ENCODE results near the gene CHTF18.
"Not testable (repeated sequence)": the region's sequence is repeated elsewhere in the genome, so short reads cannot be mapped to it uniquely, and the experiment has no call there.

Gene CHTF18

DNA sequence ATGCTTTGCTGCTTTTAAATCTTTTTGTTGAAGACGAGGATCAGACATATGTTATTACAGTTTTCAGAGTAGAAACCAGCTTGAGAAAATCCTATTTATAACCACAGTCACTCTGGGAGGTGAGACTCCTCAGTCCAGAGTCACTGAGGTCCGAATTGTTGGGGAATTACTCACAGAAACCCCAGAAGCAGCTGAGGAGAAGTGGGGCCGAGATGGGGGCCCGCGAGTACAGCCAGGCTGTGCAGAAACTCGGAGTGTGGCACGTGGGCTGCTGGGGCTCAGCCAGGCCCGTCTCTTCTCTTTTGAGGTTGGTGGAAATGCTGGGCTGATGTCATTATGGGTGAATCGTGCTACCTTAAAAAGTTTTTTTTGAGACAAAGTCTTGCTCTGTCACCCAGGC, 26.6 kb downstream of the CHTF18 start:
- H3K27me3 ChIP-seq (ENCODE audit: control insufficient read depth in 5 of 5, insufficient read depth in 4 of 5, low read length in 5 of 5), result peaks cover 33 to 67% (median 61%) of the 10 kb centered on the region in 5 donors

DNA sequence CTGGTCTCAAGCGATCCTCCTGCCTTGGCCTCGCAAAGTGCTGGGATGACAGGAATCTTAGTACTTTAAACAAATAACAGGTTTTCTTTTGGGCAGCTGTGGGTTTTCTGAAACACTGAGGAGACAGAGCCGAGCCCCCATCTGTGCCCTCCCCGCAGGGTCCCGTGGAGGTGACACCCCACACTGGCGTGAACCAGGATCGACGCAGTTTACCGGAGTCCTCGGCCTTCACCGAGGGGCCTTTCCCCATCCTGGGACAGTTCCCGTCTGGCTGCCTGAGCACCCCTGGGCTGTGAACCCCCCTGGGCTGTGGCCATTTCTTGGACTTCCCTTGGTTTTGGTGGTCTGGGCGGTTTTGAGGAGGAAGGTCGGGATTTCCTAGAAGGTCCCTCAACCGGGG, 27.4 kb downstream of the CHTF18 start:
- Histone ChIP-seq H3K27ac (ENCODE audit: low read depth, low read length) (no peak overlapping the region), H3K4me3 (ENCODE audit: low read depth in 1 of 5, low read length in 5 of 5) (no peak overlapping the region), H3K27me3 (ENCODE audit: control insufficient read depth in 5 of 5, insufficient read depth in 4 of 5, low read length in 5 of 5) (peaks cover 29 to 67% (median 57%) of the 10 kb centered on the region in 5 donors), H3K4me1 (ENCODE audit: control insufficient read depth in 5 of 5, insufficient read depth in 5 of 5, low read length in 5 of 5) (peaks cover 0 to 10% (median 0%) of the 10 kb centered on the region in 5 donors), H3K36me3 (ENCODE audit: control insufficient read depth in 5 of 5, insufficient read depth in 5 of 5, low read length in 5 of 5) (no peaks in the 10 kb centered on the region), H3K9ac (ENCODE audit: low read length in 5 of 5) (no peak overlapping the region), H3K9me3 (ENCODE audit: control insufficient read depth in 5 of 5, low read length in 5 of 5) (peaks cover 0 to 9% (median 4%) of the 10 kb centered on the region in 5 donors)

More for the DNA sequence above, 26.6 kb downstream of the CHTF18 start:
- peaks cover 0 to 9% (median 4%) of the 10 kb centered on the region in 5 donors for H3K9me3 ChIP-seq (ENCODE audit: control insufficient read depth in 5 of 5, low read length in 5 of 5)
- no peaks in the 10 kb centered on the region for H3K36me3 ChIP-seq (ENCODE audit: control insufficient read depth in 5 of 5, insufficient read depth in 5 of 5, low read length in 5 of 5)
- H3K4me1 ChIP-seq (ENCODE audit: control insufficient read depth in 5 of 5, insufficient read depth in 5 of 5, low read length in 5 of 5), result peaks cover 0 to 10% (median 0%) of the 10 kb centered on the region in 5 donors
- no peak overlapping the region for H3K4me3 ChIP-seq (ENCODE audit: low read depth in 1 of 5, low read length in 5 of 5)
- H3K27ac ChIP-seq (ENCODE audit: low read depth, low read length), result no peak overlapping the region
- no peak overlapping the region for H3K9ac ChIP-seq (ENCODE audit: low read length in 5 of 5)

GRCh38 chr16:817001-817906, 28.8 kb downstream of the CHTF18 start:
- Histone ChIP-seq H3K9ac (ENCODE audit: low read length in 5 of 5) (no peak overlapping the region), H3K27me3 (ENCODE audit: control insufficient read depth in 5 of 5, insufficient read depth in 4 of 5, low read length in 5 of 5) (peaks cover 25 to 67% (median 56%) of the 10 kb centered on the region in 5 donors), H3K36me3 (ENCODE audit: control insufficient read depth in 5 of 5, insufficient read depth in 5 of 5, low read length in 5 of 5) (no peaks in the 10 kb centered on the region), H3K9me3 (ENCODE audit: control insufficient read depth in 5 of 5, low read length in 5 of 5) (peaks cover 0 to 3% (median 2%) of the 10 kb centered on the region in 5 donors), H3K27ac (ENCODE audit: low read depth, low read length) (no peak overlapping the region), H3K4me3 (ENCODE audit: low read depth in 1 of 5, low read length in 5 of 5) (no peak overlapping the region), H3K4me1 (ENCODE audit: control insufficient read depth in 5 of 5, insufficient read depth in 5 of 5, low read length in 5 of 5) (peaks cover 0 to 10% (median 0%) of the 10 kb centered on the region in 5 donors)

DNA sequence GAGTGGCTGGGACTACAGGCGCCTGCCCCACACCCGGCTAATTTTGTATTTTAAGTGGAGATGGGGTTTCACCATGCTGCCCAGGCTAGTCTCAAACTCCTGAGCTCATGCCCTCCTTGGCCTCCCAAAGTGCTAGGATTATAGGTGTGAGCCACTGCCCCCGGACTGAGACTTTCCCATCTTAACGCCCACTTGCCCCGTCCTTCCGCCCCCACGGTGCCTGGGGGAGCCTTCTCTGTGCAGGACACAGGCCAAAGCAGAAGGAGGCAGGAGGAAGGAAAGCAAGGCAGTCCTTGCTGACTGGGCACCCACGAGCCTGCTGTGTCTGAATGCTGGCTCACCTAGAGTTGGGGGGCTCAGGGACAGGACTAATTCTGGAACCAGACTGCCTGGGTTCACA, 29.7 kb downstream of the CHTF18 start:
- Histone ChIP-seq H3K4me3 (ENCODE audit: low read depth in 1 of 5, low read length in 5 of 5) (no peak overlapping the region), H3K36me3 (ENCODE audit: control insufficient read depth in 5 of 5, insufficient read depth in 5 of 5, low read length in 5 of 5) (no peaks in the 10 kb centered on the region), H3K27me3 (ENCODE audit: control insufficient read depth in 5 of 5, insufficient read depth in 4 of 5, low read length in 5 of 5) (peaks cover 19 to 64% (median 60%) of the 10 kb centered on the region in 5 donors), H3K27ac (ENCODE audit: low read depth, low read length) (no peak overlapping the region), H3K9me3 (ENCODE audit: control insufficient read depth in 5 of 5, low read length in 5 of 5) (peaks cover 0 to 2% (median 0%) of the 10 kb centered on the region in 5 donors), H3K9ac (ENCODE audit: low read length in 5 of 5) (no peak overlapping the region), H3K4me1 (ENCODE audit: control insufficient read depth in 5 of 5, insufficient read depth in 5 of 5, low read length in 5 of 5) (peaks cover 0 to 9% (median 0%) of the 10 kb centered on the region in 5 donors)

DNA sequence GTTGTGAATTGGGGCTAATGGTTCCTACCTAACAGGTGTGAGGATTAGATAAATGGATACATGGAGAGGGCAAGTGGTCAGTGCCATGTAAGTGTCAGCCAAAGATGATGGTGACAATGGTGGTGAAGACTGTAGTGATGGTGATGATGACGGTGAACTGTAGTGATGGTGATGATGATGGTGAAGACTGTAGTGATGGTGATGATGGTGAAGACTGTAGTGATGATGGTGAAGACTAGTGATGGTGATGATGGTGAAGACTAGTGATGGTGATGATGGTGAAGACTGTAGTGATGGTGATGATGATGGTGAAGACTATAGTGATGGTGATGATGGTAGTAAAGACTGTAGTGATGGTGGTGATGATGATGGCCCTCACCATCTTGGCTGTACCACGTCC, 30.2 kb downstream of the CHTF18 start:
- Histone ChIP-seq H3K36me3 (ENCODE audit: control insufficient read depth in 5 of 5, insufficient read depth in 5 of 5, low read length in 5 of 5) (no peaks in the 10 kb centered on the region), H3K27ac (ENCODE audit: low read depth, low read length) (no peak overlapping the region), H3K9me3 (ENCODE audit: control insufficient read depth in 5 of 5, low read length in 5 of 5) (peaks cover 0 to 2% (median 0%) of the 10 kb centered on the region in 5 donors), H3K4me1 (ENCODE audit: control insufficient read depth in 5 of 5, insufficient read depth in 5 of 5, low read length in 5 of 5) (peaks cover 0 to 5% (median 0%) of the 10 kb centered on the region in 5 donors), H3K9ac (ENCODE audit: low read length in 5 of 5) (no peak overlapping the region), H3K27me3 (ENCODE audit: control insufficient read depth in 5 of 5, insufficient read depth in 4 of 5, low read length in 5 of 5) (peaks cover 15 to 64% (median 60%) of the 10 kb centered on the region in 5 donors), H3K4me3 (ENCODE audit: low read depth in 1 of 5, low read length in 5 of 5) (no peak overlapping the region)

GRCh38 chr16:819336-820043, 31.1 kb downstream of the CHTF18 start:
- Histone ChIP-seq H3K4me1 (ENCODE audit: control insufficient read depth in 5 of 5, insufficient read depth in 5 of 5, low read length in 5 of 5) (no peaks in the 10 kb centered on the region), H3K9me3 (ENCODE audit: control insufficient read depth in 5 of 5, low read length in 5 of 5) (peaks cover 0 to 2% (median 0%) of the 10 kb centered on the region in 5 donors), H3K4me3 (ENCODE audit: low read depth in 1 of 5, low read length in 5 of 5) (no peak overlapping the region), H3K27me3 (ENCODE audit: control insufficient read depth in 5 of 5, insufficient read depth in 4 of 5, low read length in 5 of 5) (peaks cover 8 to 63% (median 55%) of the 10 kb centered on the region in 5 donors), H3K9ac (ENCODE audit: low read length in 5 of 5) (no peak overlapping the region), H3K27ac (ENCODE audit: low read depth, low read length) (no peak overlapping the region), H3K36me3 (ENCODE audit: control insufficient read depth in 5 of 5, insufficient read depth in 5 of 5, low read length in 5 of 5) (no peaks in the 10 kb centered on the region)

- H3K27ac ChIP-seq (ENCODE audit: low read depth, low read length); H3K4me1 ChIP-seq (ENCODE audit: control insufficient read depth in 5 of 5, insufficient read depth in 5 of 5, low read length in 5 of 5); H3K36me3 ChIP-seq (ENCODE audit: control insufficient read depth in 5 of 5, insufficient read depth in 5 of 5, low read length in 5 of 5); H3K9me3 ChIP-seq (ENCODE audit: control insufficient read depth in 5 of 5, low read length in 5 of 5); H3K9ac ChIP-seq (ENCODE audit: low read length in 5 of 5); H3K4me3 ChIP-seq (ENCODE audit: low read depth in 1 of 5, low read length in 5 of 5): not testable (repeated sequence)
- peaks cover 10 to 68% (median 53%) of the 10 kb centered on the region in 5 donors for H3K27me3 ChIP-seq (ENCODE audit: control insufficient read depth in 5 of 5, insufficient read depth in 4 of 5, low read length in 5 of 5)
Measured at GRCh38 chr16:820044-820408, 31.6 kb downstream of the CHTF18 start.

GRCh38 chr16:820748-821147, 32.3 kb downstream of the CHTF18 start:
- H3K27me3 ChIP-seq (ENCODE audit: control insufficient read depth in 5 of 5, insufficient read depth in 4 of 5, low read length in 5 of 5), result peaks cover 16 to 68% (median 56%) of the 10 kb centered on the region in 5 donors
- peaks cover 0 to 9% (median 5%) of the 10 kb centered on the region in 5 donors for H3K4me1 ChIP-seq (ENCODE audit: control insufficient read depth in 5 of 5, insufficient read depth in 5 of 5, low read length in 5 of 5)
- H3K27ac ChIP-seq (ENCODE audit: low read depth, low read length), result no peak overlapping the region
- no peak overlapping the region for H3K4me3 ChIP-seq (ENCODE audit: low read depth in 1 of 5, low read length in 5 of 5)
- H3K36me3 ChIP-seq (ENCODE audit: control insufficient read depth in 5 of 5, insufficient read depth in 5 of 5, low read length in 5 of 5), result no peaks in the 10 kb centered on the region
- H3K9ac ChIP-seq (ENCODE audit: low read length in 5 of 5), result no peak overlapping the region
- H3K9me3 ChIP-seq (ENCODE audit: control insufficient read depth in 5 of 5, low read length in 5 of 5), result peaks cover 0 to 2% (median 0%) of the 10 kb centered on the region in 5 donors

DNA sequence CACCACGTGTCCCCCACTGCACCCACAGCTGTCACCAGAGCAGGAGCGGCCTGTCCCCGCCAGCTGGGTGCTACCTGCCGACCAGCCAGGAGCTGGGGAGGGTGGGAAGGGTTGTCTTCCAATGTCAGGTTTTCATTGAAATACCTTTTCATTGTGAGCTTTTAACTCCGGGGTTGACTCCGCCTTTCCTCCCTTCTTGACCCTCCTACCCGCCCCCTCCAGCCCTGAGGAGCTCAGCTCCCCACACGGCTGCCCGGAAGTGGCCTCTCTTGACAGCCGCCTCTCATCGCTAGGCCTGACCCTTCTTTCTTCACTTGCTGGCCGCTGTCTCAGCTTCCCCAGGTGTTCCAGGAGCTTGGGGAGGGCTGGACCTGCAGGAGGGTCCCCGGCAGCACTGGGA, 33.3 kb downstream of the CHTF18 start:
- H3K27ac ChIP-seq (ENCODE audit: low read depth, low read length), result no peak overlapping the region
- peaks cover 0 to 2% (median 0%) of the 10 kb centered on the region in 5 donors for H3K9me3 ChIP-seq (ENCODE audit: control insufficient read depth in 5 of 5, low read length in 5 of 5)
- peaks cover 16 to 64% (median 53%) of the 10 kb centered on the region in 5 donors for H3K27me3 ChIP-seq (ENCODE audit: control insufficient read depth in 5 of 5, insufficient read depth in 4 of 5, low read length in 5 of 5)
- H3K4me3 ChIP-seq (ENCODE audit: low read depth in 1 of 5, low read length in 5 of 5), result no peak overlapping the region
- H3K4me1 ChIP-seq (ENCODE audit: control insufficient read depth in 5 of 5, insufficient read depth in 5 of 5, low read length in 5 of 5), result peaks cover 0 to 9% (median 5%) of the 10 kb centered on the region in 5 donors
- H3K36me3 ChIP-seq (ENCODE audit: control insufficient read depth in 5 of 5, insufficient read depth in 5 of 5, low read length in 5 of 5), result no peaks in the 10 kb centered on the region
- H3K9ac ChIP-seq (ENCODE audit: low read length in 5 of 5), result no peak overlapping the region
